Kidney epithelial cell (primary cell): ENCODE data around the gene PRRC2C. TPM values are rescaled to one million over a fixed set of nuclear protein-coding genes. Genes with fewer than 3 reads are reported as not detected.
A peak's percentile ranks its signal among the peaks of the same experiment; 100 is the strongest.

Source experiments
- DNase-seq: peaks from one replicate; pipeline ENCODE4 v3.0.0-alpha.2; 2010; ENCODE audit warnings: low read depth
- H3K27me3 ChIP-seq: 2 replicates; pipeline ENCODE4 v1.6.0; 2011; ENCODE audit warnings: low read length; ENCODE audit not compliant: control insufficient read depth, insufficient read depth
- H3K36me3 ChIP-seq: 2 replicates; pipeline ENCODE4 v1.5.1; 2011; ENCODE audit warnings: low read length; ENCODE audit not compliant: control insufficient read depth, insufficient read depth
- H3K4me3 ChIP-seq: 2 replicates; pipeline ENCODE4 v1.5.1; 2011; ENCODE audit warnings: low read depth, mild to moderate bottlenecking, control low read depth, low read length
- total RNA-seq: library from RNA; depleted of rRNA; stranded (reverse); fragments of >200 nt; gene quantifications from 2 replicates; pipeline ENCODE4 v1.2.3, GENCODE V29; 2015
- TF ChIP-seq, protein P1 (sequence below): IDR thresholded peaks from 2 replicates; pipeline ENCODE4 v1.5.1; 2011; ENCODE audit warnings: mild to moderate bottlenecking, moderate library complexity, low read length, control low read depth, inconsistent platforms; ENCODE audit not compliant: insufficient read depth, poor library complexity, severe bottlenecking

The PRRC2C gene
- total RNA-seq, 1 donor from 2014 or later, result 95.3 TPM

DNA sequence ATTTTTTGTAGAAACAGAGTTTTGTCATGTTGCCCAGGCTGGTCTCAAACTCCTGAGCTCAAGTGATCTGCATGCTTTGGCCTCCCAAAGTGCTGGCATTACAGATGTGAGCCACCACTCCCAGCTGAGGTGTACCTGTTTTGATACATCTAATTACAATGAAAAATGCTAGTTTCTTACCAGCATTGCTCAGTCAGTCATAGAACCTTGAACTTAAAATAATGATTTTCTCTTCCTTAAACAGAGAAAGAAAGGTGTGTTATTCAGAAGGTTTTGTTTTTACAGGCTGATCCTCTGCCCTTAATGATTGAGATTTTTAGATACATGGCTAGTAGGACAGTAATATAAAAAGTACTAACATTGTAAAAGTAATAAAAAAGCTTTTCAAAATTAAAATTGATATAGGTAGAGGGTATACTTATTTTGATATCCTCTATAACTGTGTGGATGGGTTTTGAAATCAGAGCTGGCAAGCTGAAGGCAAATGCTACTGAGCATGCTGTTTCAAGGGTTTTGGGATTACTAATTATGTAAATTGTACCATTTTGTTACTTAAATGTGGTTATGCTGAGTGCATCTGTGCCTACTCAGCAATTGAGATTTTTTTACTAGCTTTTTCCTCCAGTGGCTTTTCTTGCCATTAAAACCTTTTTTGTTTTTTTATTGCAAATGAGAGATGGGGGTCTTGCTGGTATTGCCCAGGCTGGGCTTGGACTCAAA lies 16.1 kb downstream of the PRRC2C start:
- TF ChIP-seq, protein P1, sequence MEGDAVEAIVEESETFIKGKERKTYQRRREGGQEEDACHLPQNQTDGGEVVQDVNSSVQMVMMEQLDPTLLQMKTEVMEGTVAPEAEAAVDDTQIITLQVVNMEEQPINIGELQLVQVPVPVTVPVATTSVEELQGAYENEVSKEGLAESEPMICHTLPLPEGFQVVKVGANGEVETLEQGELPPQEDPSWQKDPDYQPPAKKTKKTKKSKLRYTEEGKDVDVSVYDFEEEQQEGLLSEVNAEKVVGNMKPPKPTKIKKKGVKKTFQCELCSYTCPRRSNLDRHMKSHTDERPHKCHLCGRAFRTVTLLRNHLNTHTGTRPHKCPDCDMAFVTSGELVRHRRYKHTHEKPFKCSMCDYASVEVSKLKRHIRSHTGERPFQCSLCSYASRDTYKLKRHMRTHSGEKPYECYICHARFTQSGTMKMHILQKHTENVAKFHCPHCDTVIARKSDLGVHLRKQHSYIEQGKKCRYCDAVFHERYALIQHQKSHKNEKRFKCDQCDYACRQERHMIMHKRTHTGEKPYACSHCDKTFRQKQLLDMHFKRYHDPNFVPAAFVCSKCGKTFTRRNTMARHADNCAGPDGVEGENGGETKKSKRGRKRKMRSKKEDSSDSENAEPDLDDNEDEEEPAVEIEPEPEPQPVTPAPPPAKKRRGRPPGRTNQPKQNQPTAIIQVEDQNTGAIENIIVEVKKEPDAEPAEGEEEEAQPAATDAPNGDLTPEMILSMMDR, result no peak

GRCh38 chr1:171506525-171507304 lies 21.4 kb downstream of the PRRC2C start:
- no peaks in the 10 kb centered on the region for H3K27me3 ChIP-seq
- H3K36me3 ChIP-seq, result no peaks in the 10 kb centered on the region
- H3K4me3 ChIP-seq, result no peak overlapping the region
- DNase-seq, result peak; percentile 63
- TF ChIP-seq, protein P1, result no peak

More for the DNA sequence above, 16.1 kb downstream of the PRRC2C start:
- no peak for DNase-seq
- Histone ChIP-seq H3K4me3 (no peak overlapping the region), H3K27me3 (no peaks in the 10 kb centered on the region), H3K36me3 (no peaks in the 10 kb centered on the region)

GRCh38 chr1:171507435-171507834 lies 22.1 kb downstream of the PRRC2C start:
- Histone ChIP-seq H3K4me3 (no peak overlapping the region), H3K36me3 (no peaks in the 10 kb centered on the region), H3K27me3 (no peaks in the 10 kb centered on the region)
- DNase-seq, result no peak
- TF ChIP-seq, protein P1, result no peak

- TF ChIP-seq, protein P1, result no peak
- DNase-seq, result no peak
These were observed 23.9 kb downstream of the PRRC2C start for GRCh38 chr1:171509191-171509590.

GRCh38 chr1:171513743-171514142 lies 28.4 kb downstream of the PRRC2C start:
- Histone ChIP-seq H3K36me3 (no peaks in the 10 kb centered on the region), H3K4me3 (no peak overlapping the region), H3K27me3 (no peaks in the 10 kb centered on the region)
- DNase-seq, result no peak
- TF ChIP-seq, protein P1, result no peak

More at GRCh38 chr1:171509191-171509590, 23.9 kb downstream of the PRRC2C start:
- Histone ChIP-seq H3K27me3 (no peaks in the 10 kb centered on the region), H3K36me3 (no peaks in the 10 kb centered on the region), H3K4me3 (no peak overlapping the region)
